Left ventricle myocardium inferior (tissue), 1 donor: Measurements from ENCODE around the gene RPS4Y1. TPM values are rescaled to one million over a fixed set of nuclear protein-coding genes. Genes with fewer than 3 reads are reported as not detected.
A peak's percentile ranks its signal among the peaks of the same experiment; 100 is the strongest.
"Not testable (repeated sequence)": the region's sequence is repeated elsewhere in the genome, so short reads cannot be mapped to it uniquely, and the experiment has no call there.

Source experiments
- DNase-seq: peaks from one replicate; pipeline ENCODE4 v3.0.0-alpha.2; 2020
- H3K27ac ChIP-seq: fragments of 200-600 bp; replicated peaks from 2 replicates; pipeline ENCODE4 v1.8.0; 2021
- H3K27me3 ChIP-seq: fragments of 200-600 bp; 2 replicates; pipeline ENCODE4 v1.8.0; 2021; ENCODE audit warnings: low read depth
- H3K36me3 ChIP-seq: fragments of 200-600 bp; 2 replicates; pipeline ENCODE4 v1.8.0; 2021
- H3K4me1 ChIP-seq: fragments of 200-600 bp; 2 replicates; pipeline ENCODE4 v1.8.0; 2021
- H3K4me3 ChIP-seq: fragments of 200-600 bp; 2 replicates; pipeline ENCODE4 v1.8.0; 2021; ENCODE audit warnings: mild to moderate bottlenecking, moderate library complexity
- H3K9me3 ChIP-seq: fragments of 200-600 bp; replicated peaks from 2 replicates; pipeline ENCODE4 v1.8.0; 2021
- intact Hi-C: fragments of 100-400 bp; cut with micrococcal nuclease; formaldehyde crosslinking; loops from one replicate; pipeline ENCODE4 v1.11.0; 2022
- long read RNA-seq: library from polyadenylated mRNA; unstranded; transcript quantifications from one replicate; pipeline ENCODE4 v2.0.0, GENCODE V29; 2021
- total RNA-seq: library from RNA; stranded (reverse); fragmentation: NEBNext Ultra II Directional; extraction: Animal tissue kit (Norgen Biotek cat#: 25700); gene quantifications from one replicate; pipeline ENCODE4 v1.2.1, GENCODE V29; 2021
- TF ChIP-seq, protein P1 (sequence below): fragments of 200-600 bp; IDR thresholded peaks from 2 replicates; pipeline ENCODE4 v1.8.0; 2021; ENCODE audit warnings: antibody characterized with exemption, mild to moderate bottlenecking, borderline replicate concordance
- donor health status: DM: no; HTN: yes; CAD: no; lungs with severe emphysema.

The RPS4Y1 gene
- total RNA-seq = 175 TPM
- long read RNA-seq, transcript RPS4Y1-201 (7 exons, 1,305 nt) = major isoform, 120 of 129 reads
- long read RNA-seq, partial matches to known transcripts = 7 of 129 reads
- long read RNA-seq, other reads (novel, unspliced or antisense) = 0 of 129 reads

DNA sequence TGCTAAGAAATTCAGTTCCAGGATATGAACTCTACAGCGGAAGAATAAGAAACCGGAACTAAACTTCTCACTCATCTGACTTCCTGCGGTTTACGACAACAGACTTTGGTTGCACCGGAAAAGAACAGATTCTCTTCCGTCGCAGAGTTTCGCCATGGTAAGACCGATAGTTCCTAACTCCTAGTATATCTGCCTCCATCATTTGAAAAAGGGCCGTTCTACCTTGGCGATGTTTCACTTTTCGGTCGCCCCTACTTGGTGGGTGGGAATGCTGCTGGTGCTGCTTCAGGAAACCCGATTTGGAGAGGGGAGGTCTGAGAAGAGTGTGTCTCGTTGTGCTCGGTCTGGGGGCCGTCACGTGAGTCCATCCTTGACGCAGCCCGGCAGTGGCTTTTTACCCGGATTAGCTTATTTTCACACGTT lies at the start of gene RPS4Y1:
Gene RPS4Y1, plus strand, starts transcription at position 132 of the 423 bp plus-strand sequence. Its CDS starts 23 bp downstream, at position 155.
- H3K27ac ChIP-seq = peak within 1 kb of the TSS; percentile 69
- H3K4me1 ChIP-seq = peaks cover 10% of the 10 kb centered on the region
- peaks cover 5% of the 10 kb centered on the region for H3K27me3 ChIP-seq
- no peaks in the 10 kb centered on the region for H3K9me3 ChIP-seq
- peaks cover 20% of the 10 kb centered on the region for H3K36me3 ChIP-seq
- TF ChIP-seq, protein P1, sequence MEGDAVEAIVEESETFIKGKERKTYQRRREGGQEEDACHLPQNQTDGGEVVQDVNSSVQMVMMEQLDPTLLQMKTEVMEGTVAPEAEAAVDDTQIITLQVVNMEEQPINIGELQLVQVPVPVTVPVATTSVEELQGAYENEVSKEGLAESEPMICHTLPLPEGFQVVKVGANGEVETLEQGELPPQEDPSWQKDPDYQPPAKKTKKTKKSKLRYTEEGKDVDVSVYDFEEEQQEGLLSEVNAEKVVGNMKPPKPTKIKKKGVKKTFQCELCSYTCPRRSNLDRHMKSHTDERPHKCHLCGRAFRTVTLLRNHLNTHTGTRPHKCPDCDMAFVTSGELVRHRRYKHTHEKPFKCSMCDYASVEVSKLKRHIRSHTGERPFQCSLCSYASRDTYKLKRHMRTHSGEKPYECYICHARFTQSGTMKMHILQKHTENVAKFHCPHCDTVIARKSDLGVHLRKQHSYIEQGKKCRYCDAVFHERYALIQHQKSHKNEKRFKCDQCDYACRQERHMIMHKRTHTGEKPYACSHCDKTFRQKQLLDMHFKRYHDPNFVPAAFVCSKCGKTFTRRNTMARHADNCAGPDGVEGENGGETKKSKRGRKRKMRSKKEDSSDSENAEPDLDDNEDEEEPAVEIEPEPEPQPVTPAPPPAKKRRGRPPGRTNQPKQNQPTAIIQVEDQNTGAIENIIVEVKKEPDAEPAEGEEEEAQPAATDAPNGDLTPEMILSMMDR = no peak
- H3K4me3 ChIP-seq = peak within 1 kb of the TSS; percentile 73
- intact Hi-C loops = no loop called here
- DNase-seq = peak; percentile 15

- TF ChIP-seq, protein P1 = no peak
- intact Hi-C loops = no loop called here
- H3K27me3 ChIP-seq = peaks cover 3% of the 10 kb centered on the region
- no peaks in the 10 kb centered on the region for H3K4me1 ChIP-seq
- no peak for DNase-seq
- no peak overlapping the region for H3K4me3 ChIP-seq
- no peak overlapping the region for H3K27ac ChIP-seq
- H3K36me3 ChIP-seq = no peaks in the 10 kb centered on the region
- no peaks in the 10 kb centered on the region for H3K9me3 ChIP-seq
Measured at GRCh38 chrY:2796977-2797523, 44.4 kb upstream of the RPS4Y1 start.

- Histone ChIP-seq H3K4me3 (no peak overlapping the region), H3K27ac (no peak overlapping the region), H3K4me1 (no peaks in the 10 kb centered on the region), H3K36me3 (no peaks in the 10 kb centered on the region), H3K9me3 (no peaks in the 10 kb centered on the region), H3K27me3 (peaks cover 3% of the 10 kb centered on the region)
- no peak for DNase-seq
- intact Hi-C loops = no loop called here
- TF ChIP-seq, protein P1 = no peak
Measured at GRCh38 chrY:2797991-2798390, 43.4 kb upstream of the RPS4Y1 start.

GRCh38 chrY:2800246-2800645 lies 41.2 kb upstream of the RPS4Y1 start:
- no peaks in the 10 kb centered on the region for H3K27me3 ChIP-seq
- H3K4me1 ChIP-seq = no peaks in the 10 kb centered on the region
- no peak overlapping the region for H3K4me3 ChIP-seq
- DNase-seq = no peak
- TF ChIP-seq, protein P1 = peak; percentile 50
- no peak overlapping the region for H3K27ac ChIP-seq
- H3K36me3 ChIP-seq = no peaks in the 10 kb centered on the region
- H3K9me3 ChIP-seq = no peaks in the 10 kb centered on the region
- intact Hi-C loops = no loop called here

- H3K27ac ChIP-seq, H3K36me3 ChIP-seq, intact Hi-C loops, H3K27me3 ChIP-seq, DNase-seq, H3K4me1 ChIP-seq, H3K4me3 ChIP-seq, H3K9me3 ChIP-seq: not testable (repeated sequence)
Measured at GRCh38 chrY:2817146-2817896, 24.1 kb upstream of the RPS4Y1 start.

- H3K36me3 ChIP-seq = no peaks in the 10 kb centered on the region
- H3K27me3 ChIP-seq = peaks cover 9% of the 10 kb centered on the region
- H3K27ac ChIP-seq = no peak overlapping the region
- H3K4me3 ChIP-seq = no peak overlapping the region
- TF ChIP-seq, protein P1 = no peak
- H3K9me3 ChIP-seq = no peaks in the 10 kb centered on the region
- H3K4me1 ChIP-seq = no peaks in the 10 kb centered on the region
- DNase-seq = no peak
- intact Hi-C loops = no loop called here
Measured at GRCh38 chrY:2824471-2824870, 16.9 kb upstream of the RPS4Y1 start.
